ENCODE results near the gene LMO1.

DNA sequence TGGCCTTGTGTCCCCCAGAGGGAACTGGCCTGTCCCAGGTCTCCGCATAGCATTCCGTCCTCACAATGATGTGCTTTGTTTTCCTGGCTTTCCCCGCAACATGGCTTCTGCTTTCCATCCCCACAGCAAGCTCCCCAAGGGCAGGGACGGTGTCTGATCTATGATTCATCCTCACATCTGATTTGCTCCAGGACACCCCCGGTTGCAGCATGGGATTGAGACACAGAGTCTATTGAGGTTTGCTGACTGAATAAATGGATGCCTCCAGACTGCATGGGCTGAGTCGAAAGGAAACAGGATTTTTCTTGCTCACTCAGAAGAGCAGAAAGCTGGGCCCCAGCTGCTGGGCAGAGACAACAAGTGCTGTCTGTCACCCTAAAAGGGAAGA lies 40.2 kb downstream of the LMO1 start:
- no peak for TF ChIP-seq ZNF274 (IDR thresholded peaks at IDR 0.05; ENCODE audit: borderline replicate concordance, extremely low read depth, low read length)
- no peak for TF ChIP-seq GABPA (IDR thresholded peaks at IDR 0.05; ENCODE audit: borderline replicate concordance, insufficient read depth, low read length)
- TF ChIP-seq, protein P1, sequence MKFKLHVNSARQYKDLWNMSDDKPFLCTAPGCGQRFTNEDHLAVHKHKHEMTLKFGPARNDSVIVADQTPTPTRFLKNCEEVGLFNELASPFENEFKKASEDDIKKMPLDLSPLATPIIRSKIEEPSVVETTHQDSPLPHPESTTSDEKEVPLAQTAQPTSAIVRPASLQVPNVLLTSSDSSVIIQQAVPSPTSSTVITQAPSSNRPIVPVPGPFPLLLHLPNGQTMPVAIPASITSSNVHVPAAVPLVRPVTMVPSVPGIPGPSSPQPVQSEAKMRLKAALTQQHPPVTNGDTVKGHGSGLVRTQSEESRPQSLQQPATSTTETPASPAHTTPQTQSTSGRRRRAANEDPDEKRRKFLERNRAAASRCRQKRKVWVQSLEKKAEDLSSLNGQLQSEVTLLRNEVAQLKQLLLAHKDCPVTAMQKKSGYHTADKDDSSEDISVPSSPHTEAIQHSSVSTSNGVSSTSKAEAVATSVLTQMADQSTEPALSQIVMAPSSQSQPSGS (IDR thresholded peaks at IDR 0.05; ENCODE audit: low read length) = no peak
- TF ChIP-seq, protein P2, sequence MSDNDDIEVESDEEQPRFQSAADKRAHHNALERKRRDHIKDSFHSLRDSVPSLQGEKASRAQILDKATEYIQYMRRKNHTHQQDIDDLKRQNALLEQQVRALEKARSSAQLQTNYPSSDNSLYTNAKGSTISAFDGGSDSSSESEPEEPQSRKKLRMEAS (IDR thresholded peaks at IDR 0.05) = no peak
- TF ChIP-seq, protein P3, sequence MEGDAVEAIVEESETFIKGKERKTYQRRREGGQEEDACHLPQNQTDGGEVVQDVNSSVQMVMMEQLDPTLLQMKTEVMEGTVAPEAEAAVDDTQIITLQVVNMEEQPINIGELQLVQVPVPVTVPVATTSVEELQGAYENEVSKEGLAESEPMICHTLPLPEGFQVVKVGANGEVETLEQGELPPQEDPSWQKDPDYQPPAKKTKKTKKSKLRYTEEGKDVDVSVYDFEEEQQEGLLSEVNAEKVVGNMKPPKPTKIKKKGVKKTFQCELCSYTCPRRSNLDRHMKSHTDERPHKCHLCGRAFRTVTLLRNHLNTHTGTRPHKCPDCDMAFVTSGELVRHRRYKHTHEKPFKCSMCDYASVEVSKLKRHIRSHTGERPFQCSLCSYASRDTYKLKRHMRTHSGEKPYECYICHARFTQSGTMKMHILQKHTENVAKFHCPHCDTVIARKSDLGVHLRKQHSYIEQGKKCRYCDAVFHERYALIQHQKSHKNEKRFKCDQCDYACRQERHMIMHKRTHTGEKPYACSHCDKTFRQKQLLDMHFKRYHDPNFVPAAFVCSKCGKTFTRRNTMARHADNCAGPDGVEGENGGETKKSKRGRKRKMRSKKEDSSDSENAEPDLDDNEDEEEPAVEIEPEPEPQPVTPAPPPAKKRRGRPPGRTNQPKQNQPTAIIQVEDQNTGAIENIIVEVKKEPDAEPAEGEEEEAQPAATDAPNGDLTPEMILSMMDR (IDR thresholded peaks at IDR 0.05; ENCODE audit: control extremely low read depth in 1 of 3, insufficient read depth in 1 of 3, low read depth in 1 of 3, low read length in 3 of 3) = no peak
- no peak for TF ChIP-seq SUZ12 (IDR thresholded peaks at IDR 0.05; ENCODE audit: low read length)
- TF ChIP-seq SIN3A (conservative IDR thresholded peaks at IDR 0.05 in 1 of 2, IDR thresholded peaks at IDR 0.05 in 1 of 2; ENCODE audit: low read depth in 1 of 2, low read length in 2 of 2) = no peak
- no peak for TF ChIP-seq RFX5 (IDR thresholded peaks at IDR 0.05; ENCODE audit: borderline replicate concordance, low read depth, low read length)
